HCT116 (cell line): ENCODE data around the gene USF1.
"Not testable (repeated sequence)": the region's sequence is repeated elsewhere in the genome, so short reads cannot be mapped to it uniquely, and the experiment has no call there.

Experiments
- ATF3 ChIP-seq: IDR thresholded peaks from 2 replicates; pipeline ENCODE4 v1.6.1; 2012
- CEBPB ChIP-seq: IDR thresholded peaks from 2 replicates; pipeline ENCODE4 v1.6.1; 2012; ENCODE audit warnings: low read depth
- CTCF ChIP-seq, 3 experiments: fragments of 200-600 bp in 1 of 3; sonication (generic) in 1 of 3; IDR thresholded peaks in 2 of 3; conservative IDR thresholded peaks in 1 of 3; 2 replicates each; pipeline ENCODE4 v1.5.1; 2012 to 2017; ENCODE audit warnings: low read depth in 2 of 3, low read length in 2 of 3, antibody characterized with exemption in 1 of 3, borderline replicate concordance in 1 of 3, control low read depth in 1 of 3, mild to moderate bottlenecking in 1 of 3, mixed read lengths in 1 of 3, mixed run types in 1 of 3, moderate library complexity in 1 of 3; ENCODE audit not compliant: insufficient read depth in 1 of 3
- EZH2 ChIP-seq: fragments of 200-600 bp; sonication (generic); IDR thresholded peaks from 2 replicates; pipeline ENCODE4 v1.6.1; 2017; ENCODE audit warnings: antibody characterized with exemption, mixed run types
- EZH2phosphoT487 ChIP-seq: fragments of 200-600 bp; IDR thresholded peaks from 2 replicates; pipeline ENCODE4 v1.6.1; 2018; ENCODE audit warnings: antibody characterized with exemption, borderline replicate concordance
- FOSL1 ChIP-seq: IDR thresholded peaks from 2 replicates; pipeline ENCODE4 v1.6.1; 2012; ENCODE audit warnings: low read depth
- POLR2A ChIP-seq: IDR thresholded peaks from 2 replicates; pipeline ENCODE4 v1.7.0; 2011; ENCODE audit warnings: borderline replicate concordance; ENCODE audit not compliant: insufficient read depth, insufficient read length; ENCODE audit errors: extremely low read depth
- POLR2AphosphoS5 ChIP-seq: IDR thresholded peaks from 2 replicates; pipeline ENCODE4 v1.6.1; 2011; ENCODE audit warnings: mild to moderate bottlenecking, low read depth, low read length, moderate library complexity
- RAD21 ChIP-seq: IDR thresholded peaks from 2 replicates; pipeline ENCODE4 v1.6.1; 2012; ENCODE audit warnings: low read depth, mild to moderate bottlenecking
- TCF7L2 ChIP-seq: IDR thresholded peaks from 2 replicates; pipeline ENCODE4 v1.7.0; 2011; ENCODE audit warnings: borderline replicate concordance, inconsistent platforms; ENCODE audit not compliant: insufficient read depth, insufficient read length; ENCODE audit errors: extremely low read depth
- ZNF274 ChIP-seq: fragments of 200-500 bp; sonication (Bioruptor generic); IDR thresholded peaks from 2 replicates; pipeline ENCODE4 v1.6.1; 2014; ENCODE audit warnings: mild to moderate bottlenecking, low read depth, low read length, inconsistent platforms
- TF ChIP-seq, protein P1 (sequence below): IDR thresholded peaks from 2 replicates; pipeline ENCODE4 v1.6.1; 2012; ENCODE audit warnings: low read depth
- TF ChIP-seq, protein P2 (sequence below): IDR thresholded peaks from 2 replicates; pipeline ENCODE4 v1.6.1; 2012

DNA sequence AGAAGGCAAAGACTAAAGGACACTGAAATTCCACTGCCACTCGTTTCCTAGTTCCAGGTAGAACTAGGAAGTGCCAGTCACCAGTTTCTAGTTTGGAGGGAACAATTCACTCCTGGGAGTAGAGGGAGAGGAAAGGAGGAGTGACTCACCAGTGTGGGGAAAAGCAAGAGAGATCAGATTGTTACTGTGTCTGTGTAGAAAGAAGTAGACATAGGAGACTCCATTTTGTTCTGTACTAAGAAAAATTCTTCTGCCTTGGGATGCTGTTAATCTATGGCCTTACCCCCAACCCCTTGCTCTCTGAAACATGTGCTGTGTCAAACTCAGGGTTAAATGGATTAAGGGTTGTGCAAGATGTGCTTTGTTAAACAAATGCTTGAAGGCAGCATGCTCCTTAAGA, 29.1 kb downstream of the USF1 start:
- not testable (repeated sequence) for TF ChIP-seq POLR2A; EZH2; POLR2AphosphoS5; EZH2phosphoT487; RAD21; CTCF (IDR thresholded peaks at IDR 0.05 in 2 of 3, conservative IDR thresholded peaks at IDR 0.05 in 1 of 3; ENCODE audit: borderline replicate concordance in 1 of 3, insufficient read depth in 1 of 3, low read depth in 2 of 3, low read length in 2 of 3); CEBPB; FOSL1; ZNF274; ATF3; TCF7L2
- TF ChIP-seq, protein P1, sequence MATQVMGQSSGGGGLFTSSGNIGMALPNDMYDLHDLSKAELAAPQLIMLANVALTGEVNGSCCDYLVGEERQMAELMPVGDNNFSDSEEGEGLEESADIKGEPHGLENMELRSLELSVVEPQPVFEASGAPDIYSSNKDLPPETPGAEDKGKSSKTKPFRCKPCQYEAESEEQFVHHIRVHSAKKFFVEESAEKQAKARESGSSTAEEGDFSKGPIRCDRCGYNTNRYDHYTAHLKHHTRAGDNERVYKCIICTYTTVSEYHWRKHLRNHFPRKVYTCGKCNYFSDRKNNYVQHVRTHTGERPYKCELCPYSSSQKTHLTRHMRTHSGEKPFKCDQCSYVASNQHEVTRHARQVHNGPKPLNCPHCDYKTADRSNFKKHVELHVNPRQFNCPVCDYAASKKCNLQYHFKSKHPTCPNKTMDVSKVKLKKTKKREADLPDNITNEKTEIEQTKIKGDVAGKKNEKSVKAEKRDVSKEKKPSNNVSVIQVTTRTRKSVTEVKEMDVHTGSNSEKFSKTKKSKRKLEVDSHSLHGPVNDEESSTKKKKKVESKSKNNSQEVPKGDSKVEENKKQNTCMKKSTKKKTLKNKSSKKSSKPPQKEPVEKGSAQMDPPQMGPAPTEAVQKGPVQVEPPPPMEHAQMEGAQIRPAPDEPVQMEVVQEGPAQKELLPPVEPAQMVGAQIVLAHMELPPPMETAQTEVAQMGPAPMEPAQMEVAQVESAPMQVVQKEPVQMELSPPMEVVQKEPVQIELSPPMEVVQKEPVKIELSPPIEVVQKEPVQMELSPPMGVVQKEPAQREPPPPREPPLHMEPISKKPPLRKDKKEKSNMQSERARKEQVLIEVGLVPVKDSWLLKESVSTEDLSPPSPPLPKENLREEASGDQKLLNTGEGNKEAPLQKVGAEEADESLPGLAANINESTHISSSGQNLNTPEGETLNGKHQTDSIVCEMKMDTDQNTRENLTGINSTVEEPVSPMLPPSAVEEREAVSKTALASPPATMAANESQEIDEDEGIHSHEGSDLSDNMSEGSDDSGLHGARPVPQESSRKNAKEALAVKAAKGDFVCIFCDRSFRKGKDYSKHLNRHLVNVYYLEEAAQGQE: not testable (repeated sequence)
- TF ChIP-seq, protein P2, sequence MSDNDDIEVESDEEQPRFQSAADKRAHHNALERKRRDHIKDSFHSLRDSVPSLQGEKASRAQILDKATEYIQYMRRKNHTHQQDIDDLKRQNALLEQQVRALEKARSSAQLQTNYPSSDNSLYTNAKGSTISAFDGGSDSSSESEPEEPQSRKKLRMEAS: not testable (repeated sequence)
